SKM-1 (cell line): ENCODE results near the gene TGM2.

Experiments
- DNase-seq: peaks from one replicate; lab custom pipeline; 2025; ENCODE audit not compliant: unreplicated experiment; lab: John Stamatoyannopoulos, UW

TGM2 gene

DNA sequence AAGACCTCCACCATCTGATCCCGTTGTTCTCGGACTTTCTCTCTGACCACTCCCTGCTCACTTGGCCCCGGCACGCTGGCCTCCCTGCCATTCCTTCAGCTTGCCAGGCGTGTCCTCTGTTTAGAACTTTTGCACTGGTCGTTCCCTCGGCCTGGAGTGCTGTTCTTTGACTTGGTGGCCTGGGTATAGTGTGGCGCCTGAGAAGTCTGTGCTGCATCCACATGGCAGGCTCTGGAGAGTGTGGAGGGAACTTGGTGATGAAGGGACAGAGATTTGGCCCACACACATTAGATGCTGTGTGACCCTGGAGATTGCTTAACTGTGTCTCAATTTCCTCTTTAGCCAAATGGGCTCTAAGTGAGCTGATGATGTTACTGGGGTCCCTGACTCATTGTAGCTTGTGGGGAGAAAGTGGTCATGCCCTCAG lies 13.0 kb upstream of the TGM2 start:
- peak; percentile 44 for DNase-seq

DNA sequence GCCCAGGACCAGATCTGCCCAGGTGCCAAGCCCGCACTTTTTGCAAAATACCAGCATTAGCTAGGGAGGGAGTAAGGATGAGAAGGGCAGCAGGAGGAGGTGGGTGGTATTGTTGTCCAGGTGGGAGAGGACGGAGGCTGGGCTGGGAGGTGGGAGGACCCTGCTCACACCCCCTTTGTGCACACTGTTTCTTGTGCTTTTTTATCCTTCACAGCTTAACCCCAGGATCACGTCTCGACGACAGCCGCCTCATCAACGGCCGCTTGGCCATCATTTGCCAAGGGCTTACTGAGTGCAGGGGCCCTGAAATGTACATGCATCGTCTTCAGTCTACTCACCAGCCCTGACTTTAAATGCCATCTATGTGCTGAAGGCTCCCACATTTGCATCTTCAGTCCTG lies 12.1 kb upstream of the TGM2 start:
- DNase-seq, result no peak

DNA sequence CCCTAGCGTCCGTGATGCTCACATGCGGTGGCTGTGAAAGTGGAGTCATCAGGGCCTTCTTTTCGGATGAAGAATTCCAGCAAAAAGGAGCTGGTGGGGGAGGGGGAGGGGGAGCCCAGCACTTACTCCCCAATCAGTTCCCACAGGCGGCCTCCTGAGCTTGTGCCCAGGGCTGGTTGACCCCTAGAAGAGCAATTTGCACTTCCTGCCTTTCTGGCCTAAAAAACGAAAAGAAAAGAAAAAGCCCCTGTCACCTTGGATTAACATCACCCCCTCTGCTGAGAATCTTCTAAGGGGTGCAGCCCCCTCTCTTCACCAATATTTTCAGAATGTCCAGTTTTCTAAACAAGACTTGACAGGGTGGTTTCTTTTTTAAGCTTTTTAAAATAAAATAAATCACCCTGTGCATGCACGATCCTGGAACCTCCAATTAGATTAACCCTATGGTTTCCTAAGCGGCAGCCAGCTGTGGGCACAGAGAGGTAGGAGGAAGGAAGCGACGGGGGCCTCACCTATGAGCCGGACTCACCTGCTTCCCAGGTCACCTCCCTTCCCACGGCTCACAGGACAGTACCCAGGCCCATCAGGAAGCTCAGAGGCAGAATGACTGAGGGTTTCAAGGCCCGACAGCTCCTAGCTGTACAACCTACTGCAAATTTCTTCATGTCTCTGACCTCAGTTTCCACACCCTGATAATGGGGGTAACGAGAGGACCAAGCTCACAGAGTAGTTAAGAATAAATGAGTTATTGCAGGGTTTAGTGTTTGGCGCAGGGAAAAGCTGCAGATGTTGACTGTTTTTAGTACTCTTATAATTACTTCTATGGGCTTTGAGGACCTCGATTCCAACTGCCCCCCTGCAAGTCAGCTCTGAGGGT lies 10.5 kb upstream of the TGM2 start:
- DNase-seq, result no peak

DNA sequence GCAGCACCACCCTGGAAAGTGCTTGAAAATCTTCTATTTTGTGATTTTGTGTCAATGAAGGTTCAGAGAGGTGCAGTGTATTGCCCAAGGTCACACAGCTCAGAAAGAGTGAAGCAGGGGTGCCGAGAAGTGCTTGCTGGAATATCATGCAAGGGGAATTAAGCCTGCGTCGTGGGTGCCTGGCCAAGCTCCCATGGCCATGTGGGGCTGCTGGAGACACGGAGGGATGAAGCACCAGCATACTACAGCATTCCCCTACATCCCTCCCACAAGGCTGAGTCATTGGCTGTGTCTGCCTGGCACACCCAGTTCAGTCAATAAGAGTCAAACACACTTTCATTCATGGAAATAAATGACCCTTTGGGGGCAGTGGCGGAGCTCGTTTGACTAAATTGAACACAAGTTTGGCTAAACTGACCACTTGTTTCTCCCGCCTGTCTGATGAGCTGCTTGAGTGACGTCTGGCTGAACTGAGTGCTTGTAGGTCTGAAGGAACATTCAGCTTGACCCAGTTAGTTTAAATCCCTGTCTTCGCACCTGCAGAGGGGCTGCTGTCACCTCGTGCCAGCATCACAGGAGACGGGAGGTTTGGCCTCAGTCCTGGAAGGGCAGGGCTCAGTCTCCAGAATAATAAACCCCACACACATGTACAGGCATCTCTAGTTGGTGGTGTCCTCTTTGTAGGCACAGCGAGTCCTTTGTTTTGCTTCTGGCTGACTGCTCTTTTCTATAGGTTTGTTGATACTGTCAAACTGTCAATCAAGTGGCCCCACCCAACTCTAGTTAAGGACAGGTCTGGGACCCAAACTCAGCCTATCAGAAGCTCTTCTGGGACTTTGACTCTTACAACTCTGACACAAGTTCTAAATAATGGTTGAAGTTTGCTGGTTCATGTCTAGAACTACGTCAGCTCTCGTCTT lies 8.4 kb upstream of the TGM2 start:
- no peak for DNase-seq

DNA sequence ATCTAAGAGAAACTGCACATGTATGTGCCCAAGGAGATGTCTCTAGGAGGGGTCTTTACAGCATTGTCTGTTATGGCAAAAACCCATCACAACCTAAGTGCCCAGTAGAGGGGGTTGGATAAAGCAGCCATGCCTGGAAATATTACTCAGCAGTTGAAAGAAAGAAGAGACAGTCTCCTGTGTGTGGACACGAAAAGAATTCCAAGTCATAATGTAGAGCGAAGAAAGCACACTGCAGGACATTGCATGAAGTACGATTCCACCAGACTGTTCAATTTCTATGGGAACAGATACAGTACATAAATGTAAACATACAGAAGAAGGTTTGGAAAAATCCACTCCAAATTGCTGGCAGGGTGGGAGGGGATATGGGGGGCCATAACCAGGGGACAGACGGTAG lies 7.3 kb upstream of the TGM2 start:
- DNase-seq, result no peak

DNA sequence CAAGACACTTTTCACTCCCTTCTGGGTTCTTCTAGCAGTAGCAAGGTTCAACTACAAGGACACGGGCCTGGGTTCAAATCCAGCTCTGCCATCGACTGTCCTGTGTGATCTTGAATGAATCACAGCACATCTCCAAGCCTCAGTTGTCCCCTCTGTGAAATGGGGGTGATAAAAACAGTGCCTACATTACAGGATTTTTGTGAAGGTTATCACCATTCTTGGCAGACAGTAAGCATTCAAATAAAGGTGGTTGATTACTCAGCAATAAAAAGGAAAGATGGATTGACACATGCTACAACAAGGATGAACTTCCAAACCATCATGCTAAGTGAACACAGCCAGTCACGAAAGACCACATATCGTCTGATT lies 6.6 kb upstream of the TGM2 start:
- DNase-seq, result no peak

DNA sequence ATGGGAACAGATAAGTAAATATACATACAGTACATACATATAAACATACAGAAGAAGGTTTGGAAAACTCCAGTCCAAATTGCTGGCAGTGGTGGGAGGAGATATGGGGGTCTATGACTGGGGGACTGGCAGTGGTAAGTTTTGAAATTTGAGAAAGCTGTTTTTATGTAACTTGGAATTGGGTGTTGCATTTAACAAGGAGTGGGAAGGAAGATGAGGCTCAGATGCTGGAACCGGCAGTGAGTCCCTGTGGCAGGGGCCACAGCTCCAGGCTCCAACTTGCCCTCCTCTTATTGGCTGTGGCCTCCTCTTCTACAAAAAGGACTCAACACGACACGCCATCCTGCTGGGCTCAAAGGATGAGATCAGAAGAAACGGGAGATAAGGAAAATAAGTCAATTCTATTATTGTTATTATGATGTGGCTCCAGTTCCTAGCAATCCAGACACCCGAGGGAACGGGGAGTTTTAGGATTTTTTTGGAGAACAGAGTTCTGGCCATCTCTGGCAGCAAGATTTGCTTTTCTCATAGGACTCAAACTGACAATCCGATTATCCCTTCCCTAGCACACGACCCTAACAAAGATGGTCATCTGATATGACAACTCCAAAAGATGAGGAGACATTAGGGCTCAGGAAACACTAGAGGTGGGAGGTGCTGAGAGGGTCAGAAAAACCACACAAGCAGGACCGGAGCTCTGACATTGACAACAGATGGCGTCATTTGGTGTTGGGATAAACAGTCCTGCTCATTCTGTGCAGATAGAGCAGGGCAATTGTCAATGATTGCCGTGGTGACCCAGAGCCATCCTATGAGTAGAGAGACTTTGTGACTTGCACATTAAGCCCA lies 6.0 kb upstream of the TGM2 start:
- no peak for DNase-seq

DNA sequence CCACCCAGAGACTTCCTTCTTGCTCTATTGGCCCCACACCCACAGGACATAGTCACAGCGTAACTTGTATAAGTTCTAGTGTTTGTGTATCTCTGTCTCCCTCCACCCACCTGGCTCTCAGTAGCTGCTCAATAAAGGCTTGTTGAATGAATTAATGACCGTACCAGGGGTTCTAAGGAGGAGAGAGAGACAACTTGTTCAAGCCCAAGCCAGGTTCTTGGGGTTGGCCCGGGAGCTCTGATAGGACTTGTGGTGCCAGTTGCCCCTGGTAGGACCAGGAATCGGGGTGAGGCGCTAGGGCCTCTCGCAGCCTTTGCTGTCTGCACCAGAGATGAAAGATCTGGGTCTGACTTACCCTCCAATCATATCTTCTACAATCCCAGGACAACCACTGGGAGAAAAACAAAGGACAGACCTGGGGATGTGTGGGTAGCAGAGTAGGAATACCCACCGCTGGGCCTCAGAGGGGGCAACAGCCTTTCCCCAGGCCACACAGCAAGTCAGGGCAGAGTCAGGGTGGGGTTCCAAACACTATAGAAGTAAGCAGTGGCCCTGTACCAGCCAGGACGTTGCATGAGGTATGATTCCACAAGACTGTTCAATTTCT lies 5.3 kb upstream of the TGM2 start:
- DNase-seq, result no peak

DNA sequence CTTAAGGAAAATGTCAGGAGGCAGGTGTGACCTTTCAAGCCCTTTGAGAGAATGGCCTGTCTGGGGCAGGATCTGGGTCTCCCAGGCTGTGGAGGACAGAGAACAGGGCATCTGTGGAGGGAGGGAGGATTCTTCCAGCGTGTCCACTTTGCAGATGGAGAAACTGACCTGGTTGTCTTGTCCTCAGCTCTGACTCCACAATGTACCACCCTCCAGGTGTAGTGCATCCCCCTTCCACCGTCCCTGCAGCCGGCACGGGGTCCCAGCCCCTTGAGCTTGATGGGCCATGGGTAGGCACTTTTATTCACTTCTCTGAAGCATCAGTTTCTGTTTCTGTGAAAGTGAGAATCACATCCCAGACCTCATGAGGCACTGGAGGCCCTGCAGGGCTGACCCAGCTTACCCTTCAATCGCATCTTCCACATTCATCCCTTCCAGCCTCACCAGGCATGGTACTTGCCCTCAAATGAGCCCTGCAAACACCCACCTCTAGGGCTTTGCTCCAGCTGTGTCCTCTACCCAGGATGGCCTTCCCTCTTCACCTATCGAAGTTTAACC lies 4.6 kb upstream of the TGM2 start:
- DNase-seq, result no peak

DNA sequence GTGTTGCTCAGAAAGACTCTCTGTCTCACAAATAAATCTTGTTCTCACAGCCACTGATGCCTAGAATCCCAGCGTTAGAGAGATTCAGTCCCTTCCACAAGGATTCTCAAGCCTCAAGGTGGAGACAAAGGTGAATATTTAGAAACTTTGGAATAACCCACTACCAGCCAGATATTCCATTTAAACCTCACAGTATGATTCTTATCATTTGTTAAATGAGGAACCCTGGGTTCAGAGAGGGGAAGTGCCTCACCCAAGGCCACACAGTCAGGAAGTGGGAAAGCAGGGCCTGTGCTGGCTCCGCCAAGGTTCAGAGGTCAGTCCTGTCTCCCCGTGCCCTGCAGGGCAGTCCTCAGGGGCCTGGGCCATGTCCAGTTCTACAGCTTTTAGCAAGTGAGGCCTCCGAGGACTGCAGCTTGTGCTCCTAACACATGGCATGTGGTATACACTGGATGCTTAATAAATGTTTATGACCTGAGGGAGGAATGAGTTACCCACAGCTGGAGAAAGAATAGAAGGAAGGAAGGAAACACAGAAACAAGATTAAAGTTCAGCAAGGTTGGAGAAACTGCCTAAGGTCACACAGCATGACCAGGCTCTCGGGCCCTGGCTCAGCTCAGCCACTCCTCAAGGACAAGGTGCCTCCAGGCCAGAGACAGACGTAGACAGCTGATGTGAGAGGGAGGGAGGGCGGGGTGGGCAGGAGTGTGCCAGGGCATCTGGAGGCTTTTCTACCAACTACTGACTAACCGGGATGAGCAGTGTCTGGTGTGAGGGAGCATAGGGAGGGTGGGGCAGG lies 3.9 kb upstream of the TGM2 start:
- peak; percentile 72 for DNase-seq

DNA sequence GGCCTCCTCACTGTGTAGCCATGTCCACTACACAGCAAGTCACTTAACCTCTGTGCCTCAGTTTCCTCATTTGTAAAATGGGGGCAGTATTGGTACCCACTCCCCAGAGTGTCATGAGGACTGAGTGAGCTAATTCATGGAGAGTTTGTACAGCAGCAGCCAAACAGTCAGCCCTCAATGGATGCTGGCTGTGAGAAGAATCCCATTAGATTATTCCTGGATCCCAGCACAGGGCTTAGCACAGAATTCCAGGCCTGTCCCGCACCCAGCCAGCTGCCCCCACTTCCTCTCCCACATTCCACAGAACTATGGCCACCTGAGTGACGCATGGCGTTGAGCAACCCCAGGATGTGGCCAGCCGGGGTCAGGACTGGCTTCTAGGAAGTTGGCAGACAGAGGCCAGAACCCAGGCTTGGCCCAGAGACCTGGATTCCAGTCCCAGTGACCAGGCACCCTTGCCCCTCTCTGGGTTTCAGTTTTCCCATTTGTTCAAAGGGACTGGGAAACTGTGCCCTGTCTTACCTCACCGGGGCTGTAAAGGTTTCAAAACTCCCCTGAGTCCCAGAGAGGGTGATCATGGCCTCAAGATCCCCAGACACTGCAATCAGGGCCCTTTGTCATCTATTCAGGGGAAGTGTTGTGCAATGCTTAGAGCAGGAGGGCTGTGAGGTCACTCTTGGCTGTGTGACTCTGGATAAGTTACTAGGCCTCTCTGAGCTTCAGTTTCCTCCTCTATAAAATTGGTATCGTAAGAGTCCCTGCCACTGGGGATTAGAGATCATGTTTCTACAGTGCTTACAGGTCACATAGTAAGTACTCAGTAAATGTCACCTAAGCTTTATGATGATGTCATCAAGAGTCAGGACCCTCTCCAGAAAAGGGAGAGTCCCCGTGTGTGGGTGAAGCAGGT lies 3.0 kb upstream of the TGM2 start:
- DNase-seq, result peak; percentile 87

DNA sequence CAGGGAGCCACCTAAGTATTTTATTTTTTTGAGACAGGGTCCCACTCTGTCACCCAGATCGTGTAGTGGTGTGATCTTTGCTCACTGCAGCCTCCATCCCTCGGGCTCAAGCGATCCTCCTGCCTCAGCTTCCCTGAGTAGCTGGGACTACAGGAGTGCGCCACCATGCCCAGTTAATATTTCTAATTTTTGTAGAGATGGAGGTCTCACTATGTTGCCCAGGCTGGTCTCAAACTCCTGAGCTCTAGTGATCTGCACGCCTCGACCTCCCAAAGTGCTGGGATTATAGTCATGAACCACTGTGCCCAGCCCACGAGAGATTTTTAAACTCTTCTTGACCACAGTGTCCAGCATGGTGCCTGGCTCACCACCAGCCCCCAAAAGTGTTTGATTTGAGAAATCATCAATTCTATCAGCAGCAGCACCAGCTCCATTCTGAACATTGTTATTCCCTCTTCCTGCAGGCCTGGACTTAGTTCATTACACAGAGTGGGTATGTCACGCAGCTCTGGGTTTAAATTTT lies 2.3 kb upstream of the TGM2 start:
- no peak for DNase-seq

DNA sequence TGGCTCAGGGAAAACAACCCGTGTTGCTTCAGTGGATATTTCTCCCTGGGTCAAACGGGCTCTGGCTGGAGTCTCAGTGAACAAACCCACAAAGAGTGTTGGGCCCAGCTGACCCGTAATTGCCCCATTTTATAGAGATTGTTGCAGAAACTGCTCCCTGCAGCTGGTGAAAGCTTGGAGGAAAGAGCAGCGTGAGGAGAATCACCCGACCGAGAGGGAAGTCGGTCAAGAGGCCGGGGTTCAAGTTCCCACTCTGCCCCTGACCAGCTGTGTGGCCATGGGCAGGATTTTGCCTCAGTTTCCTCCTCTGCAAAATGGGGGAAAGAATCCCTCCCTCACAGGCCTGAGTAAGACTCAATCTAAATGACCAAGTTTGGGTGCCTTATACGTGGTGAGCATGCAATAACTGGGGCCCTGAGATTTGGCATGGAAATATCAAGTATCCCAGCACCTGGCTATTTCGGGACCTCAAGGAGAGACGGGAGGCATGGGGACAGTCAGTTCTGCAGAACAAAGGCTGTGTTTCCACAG lies 1.7 kb upstream of the TGM2 start:
- DNase-seq, result no peak

DNA sequence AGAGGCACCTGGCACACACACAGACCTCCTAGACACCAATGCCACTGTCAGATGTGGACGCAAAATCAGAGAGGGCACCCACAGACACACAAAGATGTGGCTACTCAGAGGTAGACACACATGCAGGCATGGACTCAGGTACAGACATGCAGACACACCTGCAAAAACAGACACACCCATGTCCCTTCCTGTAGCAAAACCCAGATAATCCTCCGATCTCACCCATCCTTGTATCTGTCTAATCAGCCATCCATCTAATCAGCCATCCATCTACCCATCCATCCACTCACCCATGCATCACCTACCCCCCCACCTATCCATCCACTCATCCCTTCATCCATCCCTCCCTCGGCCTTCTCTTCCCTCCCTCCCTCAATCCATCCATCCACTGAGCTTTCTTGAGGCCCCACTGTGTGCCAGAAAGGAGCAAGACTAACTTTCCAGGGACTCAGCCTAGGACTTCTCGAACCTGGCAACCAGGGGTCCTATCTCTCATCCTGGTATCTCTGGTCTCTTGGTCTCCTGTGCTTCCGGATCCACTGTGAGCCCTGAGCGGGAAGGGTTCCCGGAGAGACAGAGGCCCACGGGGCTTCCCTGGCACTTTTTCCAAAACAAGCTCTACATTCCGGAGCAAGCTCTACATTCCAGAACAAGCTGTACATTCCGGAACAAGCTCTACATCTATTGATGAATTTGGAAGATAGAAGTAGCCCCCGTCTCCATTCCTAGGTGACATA lies 1.1 kb upstream of the TGM2 start:
- DNase-seq, result no peak

DNA sequence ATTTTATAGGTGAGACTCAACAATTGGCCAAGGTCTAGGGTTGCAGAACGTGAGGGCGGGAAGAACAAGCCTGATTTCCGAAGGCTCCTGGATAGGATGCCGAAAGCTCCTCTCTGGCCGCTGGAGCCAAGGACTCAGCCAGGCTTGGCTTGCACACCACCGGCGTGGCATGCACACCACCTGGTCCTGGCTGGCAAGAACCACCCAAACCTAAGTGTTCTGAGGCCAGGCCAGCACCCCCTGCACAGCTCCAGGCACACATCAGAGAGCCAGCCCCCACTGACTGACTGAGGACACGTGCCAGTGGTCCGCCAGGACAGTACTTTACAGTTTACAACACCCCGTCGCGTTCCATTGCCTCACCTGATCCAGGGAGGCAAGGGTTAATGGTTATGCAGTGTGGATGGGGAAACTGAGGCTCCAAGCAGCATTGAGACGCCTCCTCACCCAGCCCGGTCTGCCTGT lies 414 bp downstream of the TGM2 start:
- DNase-seq, result no peak

DNA sequence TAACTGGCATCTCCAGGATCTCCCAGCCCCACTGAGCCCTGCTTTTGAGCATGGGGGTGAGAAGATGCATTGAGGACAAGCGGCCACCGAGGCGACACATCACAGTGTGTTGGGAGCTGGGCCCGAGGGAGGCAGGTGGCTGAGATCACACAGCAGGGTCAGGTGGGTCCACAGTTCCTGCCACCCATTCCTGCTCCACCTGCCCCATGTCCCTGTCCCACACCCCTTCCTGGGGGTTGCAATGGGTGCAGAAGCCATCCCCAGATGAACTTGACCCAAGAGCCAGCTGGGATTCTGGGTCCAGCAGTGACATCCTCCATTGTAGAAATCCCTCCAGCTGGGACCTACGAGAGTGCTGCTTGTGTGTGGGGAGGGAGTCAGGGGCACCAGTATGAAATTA lies 1.0 kb downstream of the TGM2 start:
- DNase-seq, result no peak
